K562 (cell line): ENCODE measurements around the gene SLC38A1. TPM values are rescaled to one million over a fixed set of nuclear protein-coding genes. Genes with fewer than 3 reads are reported as not detected.
A peak's percentile ranks its signal among the peaks of the same experiment; 100 is the strongest.

Experiments
- CBX1 ChIP-seq: sonication (generic); IDR thresholded peaks from 2 replicates; pipeline ENCODE4 v1.6.1; 2016; ENCODE audit warnings: antibody characterized with exemption, low read depth, mild to moderate bottlenecking
- CXXC5 ChIP-seq: fragments of 250-450 bp; sonication (Bioruptor Pico); IDR thresholded peaks from 2 replicates; pipeline ENCODE4 v1.8.0; 2022; ENCODE audit warnings: inconsistent platforms, mild to moderate bottlenecking, moderate library complexity
- ELF1 ChIP-seq: fragments of 200-800 bp; sonication (Bioruptor generic); IDR thresholded peaks from 2 replicates; pipeline ENCODE4 v1.6.1; 2016; ENCODE audit warnings: missing genetic modification characterization, missing compliant biosample characterization
- FOXK1 ChIP-seq: sonication (generic); formaldehyde crosslinking; IDR thresholded peaks from 2 replicates; pipeline ENCODE4 v1.8.0; 2022; ENCODE audit warnings: missing genetic modification reagents, mild to moderate bottlenecking, borderline replicate concordance
- FOXP1 ChIP-seq: sonication (generic); formaldehyde crosslinking; IDR thresholded peaks from 2 replicates; pipeline ENCODE4 v1.8.0; 2022; ENCODE audit warnings: mild to moderate bottlenecking, missing genetic modification reagents
- L3MBTL2 ChIP-seq: fragments of 450-650 bp; IDR thresholded peaks from 2 replicates; pipeline ENCODE4 v1.6.1; 2016; ENCODE audit warnings: mild to moderate bottlenecking, moderate library complexity
- MIER1 ChIP-seq: fragments of 450-650 bp; IDR thresholded peaks from 2 replicates; pipeline ENCODE4 v1.6.1; 2016; ENCODE audit warnings: antibody characterized with exemption, mild to moderate bottlenecking, low read depth
- MTF1 ChIP-seq: fragments of 250-450 bp; sonication (Bioruptor Pico); IDR thresholded peaks from 2 replicates; pipeline ENCODE4 v1.9.0; 2021; ENCODE audit warnings: moderate library complexity, mild to moderate bottlenecking, inconsistent platforms, borderline replicate concordance
- POU5F1 ChIP-seq: fragments of 150-350 bp; IDR thresholded peaks from 2 replicates; pipeline ENCODE4 v1.6.1; 2014; ENCODE audit warnings: borderline replicate concordance, low read length, low read depth, mild to moderate bottlenecking; ENCODE audit not compliant: partially characterized antibody
- RBM25 ChIP-seq: fragments of 200-400 bp; formaldehyde crosslinking; IDR thresholded peaks from 2 replicates; pipeline ENCODE4 v1.6.1; 2018; ENCODE audit warnings: low read length, low read depth, moderate library complexity; ENCODE audit not compliant: severe bottlenecking
- RFX5 ChIP-seq: IDR thresholded peaks from 2 replicates; pipeline ENCODE4 v1.6.1; 2011; ENCODE audit warnings: low read depth, mild to moderate bottlenecking, improper control_type of control experiment, low read length
- SMAD2 ChIP-seq: fragments of 150-350 bp; IDR thresholded peaks from 2 replicates; pipeline ENCODE4 v1.6.1; 2014; ENCODE audit warnings: low read depth, mild to moderate bottlenecking, low read length
- SPI1 ChIP-seq: IDR thresholded peaks from 2 replicates; pipeline ENCODE4 v1.6.1; 2011; ENCODE audit warnings: low read depth, low read length, control low read depth, borderline replicate concordance
- XRCC4 ChIP-seq: IDR thresholded peaks from one replicate; pipeline ENCODE4 v1.6.1; 2011; ENCODE audit not compliant: insufficient read depth, insufficient read length; ENCODE audit errors: extremely low read depth
- ZKSCAN8 ChIP-seq: fragments of 200-800 bp; sonication (Bioruptor generic); IDR thresholded peaks from 2 replicates; pipeline ENCODE4 v1.6.1; 2016; ENCODE audit warnings: missing genetic modification characterization, missing compliant biosample characterization
- ZNF41 ChIP-seq: fragments of 250-450 bp; sonication (Bioruptor Pico); conservative IDR thresholded peaks from 2 replicates; pipeline ENCODE4 v1.4.0; 2020; ENCODE audit warnings: mild to moderate bottlenecking
- ZNF445 ChIP-seq: fragments of 250-450 bp; sonication (Bioruptor Pico); IDR thresholded peaks from 2 replicates; pipeline ENCODE4 v1.4.0; 2020; ENCODE audit warnings: low read depth, mild to moderate bottlenecking, moderate library complexity
- ZNF668 ChIP-seq: fragments of 250-450 bp; sonication (Bioruptor Pico); IDR thresholded peaks from 2 replicates; pipeline ENCODE4 v1.8.0; 2022; ENCODE audit warnings: mild to moderate bottlenecking, inconsistent platforms
- polyA plus RNA-seq, 8 experiments: library from polyadenylated mRNA; depleted of rRNA in 4 of 8; stranded (reverse) in 5 of 8; unstranded in 3 of 8; fragments of >200 nt; fragmentation: Nextera tagmentation in 2 of 8; fragmentation: Illumina TruSeq in 1 of 8; extraction: Ambion mirVana in 2 of 8; extraction: Trizol in 1 of 8; gene quantifications; 2 replicates each; pipeline versions ENCODE4 v1.2.1 to v1.2.3, GENCODE V29; 2011 to 2014; ENCODE audit warnings: inconsistent platforms in 1 of 8, missing spikeins in 1 of 8
- total RNA-seq, 7 experiments: library from RNA; depleted of rRNA in 6 of 7; stranded (reverse); fragments of >200 nt in 6 of 7; fragmentation: Illumina TruSeq in 2 of 7; extraction: Trizol in 2 of 7; gene quantifications; 2 replicates each; pipeline versions ENCODE4 v1.2.1 to v1.2.3, GENCODE V29; 2011 to 2021; ENCODE audit warnings: low replicate concordance in 1 of 7
- TF ChIP-seq, protein P1 (sequence below): sonication (generic); formaldehyde crosslinking; IDR thresholded peaks from 2 replicates; pipeline ENCODE4 v1.5.0; 2020; ENCODE audit warnings: missing genetic modification reagents
- TF ChIP-seq, protein P2 (sequence below): sonication (generic); formaldehyde crosslinking; IDR thresholded peaks from 2 replicates; pipeline ENCODE4 v1.8.1; 2023; ENCODE audit warnings: mild to moderate bottlenecking, missing genetic modification reagents
- TF ChIP-seq, protein P3 (sequence below), 2 experiments: fragments of 450-650 bp; conservative IDR thresholded peaks; 2 replicates each; pipeline ENCODE4 v1.6.1; 2017; ENCODE audit warnings: mild to moderate bottlenecking in 2 of 2, moderate library complexity in 2 of 2

Gene SLC38A1
- total and polyA plus RNA-seq, 9 of the 15 experiments (the other 6 are each of a cell fraction or from before 2014, with no cell fraction given), result 51.9 to 112 (median 75.0) TPM

DNA sequence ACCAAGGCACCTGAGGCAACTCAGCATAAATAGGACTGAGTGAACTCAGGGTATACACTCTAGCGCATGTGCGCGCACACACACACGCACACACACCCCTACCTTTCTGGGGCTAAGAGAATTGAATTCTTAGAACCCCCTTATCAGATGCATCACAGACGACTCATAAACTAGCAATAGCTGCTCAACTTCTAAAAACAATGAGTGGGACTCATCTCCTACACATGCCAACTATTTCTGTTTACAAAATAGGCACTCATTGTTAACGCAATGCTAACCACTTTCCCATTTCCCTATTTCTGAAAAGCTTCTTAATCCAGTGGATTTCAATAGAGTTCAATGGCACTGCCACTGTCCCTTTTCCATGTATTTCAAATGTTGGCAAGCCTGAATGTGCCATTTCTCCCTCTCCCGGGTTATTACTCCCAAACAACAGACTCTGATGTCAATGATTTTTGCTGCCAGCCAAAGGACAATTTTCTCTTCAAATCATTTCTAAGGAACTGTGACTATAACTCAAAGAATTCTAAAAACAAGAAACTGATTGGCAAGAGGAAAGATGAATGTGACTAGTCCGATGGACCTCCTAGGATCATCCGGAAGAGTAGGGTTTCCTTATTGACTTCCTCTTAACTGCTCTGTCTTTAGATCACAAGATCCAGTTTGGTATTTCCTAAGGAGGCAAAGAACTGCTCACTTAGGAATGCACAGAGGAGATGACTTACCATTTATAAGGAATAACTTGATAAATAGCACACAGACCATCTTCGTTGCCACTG lies 48.8 kb downstream of the SLC38A1 start (continued):
- TF ChIP-seq ZNF668, result no peak
- peak; percentile 62 for TF ChIP-seq CXXC5 (CRISPR knock-in tag)
- TF ChIP-seq ELF1 (tag), result no peak
- no peak; the same call in 1 of the 2 replicates for TF ChIP-seq L3MBTL2
- TF ChIP-seq, protein P1, sequence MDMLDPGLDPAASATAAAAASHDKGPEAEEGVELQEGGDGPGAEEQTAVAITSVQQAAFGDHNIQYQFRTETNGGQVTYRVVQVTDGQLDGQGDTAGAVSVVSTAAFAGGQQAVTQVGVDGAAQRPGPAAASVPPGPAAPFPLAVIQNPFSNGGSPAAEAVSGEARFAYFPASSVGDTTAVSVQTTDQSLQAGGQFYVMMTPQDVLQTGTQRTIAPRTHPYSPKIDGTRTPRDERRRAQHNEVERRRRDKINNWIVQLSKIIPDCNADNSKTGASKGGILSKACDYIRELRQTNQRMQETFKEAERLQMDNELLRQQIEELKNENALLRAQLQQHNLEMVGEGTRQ (CRISPR knock-in tag), result no peak
- TF ChIP-seq SPI1, result peak; percentile 43; the same call in 1 of the 2 replicates
- no peak for TF ChIP-seq POU5F1
- no peak for TF ChIP-seq RBM25
- TF ChIP-seq XRCC4, result no peak
- no peak for TF ChIP-seq RFX5
- no peak for TF ChIP-seq ZKSCAN8 (CRISPR knock-in tag)
- no peak for TF ChIP-seq ZNF445 (CRISPR knock-in tag)
- TF ChIP-seq MTF1, result no peak
- TF ChIP-seq, protein P2, sequence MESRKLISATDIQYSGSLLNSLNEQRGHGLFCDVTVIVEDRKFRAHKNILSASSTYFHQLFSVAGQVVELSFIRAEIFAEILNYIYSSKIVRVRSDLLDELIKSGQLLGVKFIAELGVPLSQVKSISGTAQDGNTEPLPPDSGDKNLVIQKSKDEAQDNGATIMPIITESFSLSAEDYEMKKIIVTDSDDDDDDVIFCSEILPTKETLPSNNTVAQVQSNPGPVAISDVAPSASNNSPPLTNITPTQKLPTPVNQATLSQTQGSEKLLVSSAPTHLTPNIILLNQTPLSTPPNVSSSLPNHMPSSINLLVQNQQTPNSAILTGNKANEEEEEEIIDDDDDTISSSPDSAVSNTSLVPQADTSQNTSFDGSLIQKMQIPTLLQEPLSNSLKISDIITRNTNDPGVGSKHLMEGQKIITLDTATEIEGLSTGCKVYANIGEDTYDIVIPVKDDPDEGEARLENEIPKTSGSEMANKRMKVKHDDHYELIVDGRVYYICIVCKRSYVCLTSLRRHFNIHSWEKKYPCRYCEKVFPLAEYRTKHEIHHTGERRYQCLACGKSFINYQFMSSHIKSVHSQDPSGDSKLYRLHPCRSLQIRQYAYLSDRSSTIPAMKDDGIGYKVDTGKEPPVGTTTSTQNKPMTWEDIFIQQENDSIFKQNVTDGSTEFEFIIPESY (CRISPR knock-in tag), result peak; percentile 49; the same call in 1 of the 2 replicates
- no peak for TF ChIP-seq MIER1
- TF ChIP-seq FOXK1 (CRISPR knock-in tag), result no peak
- no peak for TF ChIP-seq ZNF41 (CRISPR knock-in tag)
- no peak for TF ChIP-seq FOXP1
- no peak for TF ChIP-seq SMAD2
- TF ChIP-seq, protein P3, sequence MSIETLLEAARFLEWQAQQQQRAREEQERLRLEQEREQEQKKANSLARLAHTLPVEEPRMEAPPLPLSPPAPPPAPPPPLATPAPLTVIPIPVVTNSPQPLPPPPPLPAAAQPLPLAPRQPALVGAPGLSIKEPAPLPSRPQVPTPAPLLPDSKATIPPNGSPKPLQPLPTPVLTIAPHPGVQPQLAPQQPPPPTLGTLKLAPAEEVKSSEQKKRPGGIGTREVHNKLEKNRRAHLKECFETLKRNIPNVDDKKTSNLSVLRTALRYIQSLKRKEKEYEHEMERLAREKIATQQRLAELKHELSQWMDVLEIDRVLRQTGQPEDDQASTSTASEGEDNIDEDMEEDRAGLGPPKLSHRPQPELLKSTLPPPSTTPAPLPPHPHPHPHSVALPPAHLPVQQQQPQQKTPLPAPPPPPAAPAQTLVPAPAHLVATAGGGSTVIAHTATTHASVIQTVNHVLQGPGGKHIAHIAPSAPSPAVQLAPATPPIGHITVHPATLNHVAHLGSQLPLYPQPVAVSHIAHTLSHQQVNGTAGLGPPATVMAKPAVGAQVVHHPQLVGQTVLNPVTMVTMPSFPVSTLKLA (conservative IDR thresholded peaks at IDR 0.05), result peak; percentile 11 to 67; a peak in 2 of 4 replicates
- TF ChIP-seq CBX1, result no peak
